Hematopoietic multipotent progenitor cell treated with erythropoietin and hydrocortisone succinate and interleukin-3 and kit ligand, for 15 days (in vitro differentiated cells): ENCODE measurements around the gene NEK11.

Experiments
- DNase-seq: peaks from one replicate; pipeline ENCODE4 v3.0.0-alpha.2; 2015; ENCODE audit warnings: low spot score

The NEK11 gene, protein sequence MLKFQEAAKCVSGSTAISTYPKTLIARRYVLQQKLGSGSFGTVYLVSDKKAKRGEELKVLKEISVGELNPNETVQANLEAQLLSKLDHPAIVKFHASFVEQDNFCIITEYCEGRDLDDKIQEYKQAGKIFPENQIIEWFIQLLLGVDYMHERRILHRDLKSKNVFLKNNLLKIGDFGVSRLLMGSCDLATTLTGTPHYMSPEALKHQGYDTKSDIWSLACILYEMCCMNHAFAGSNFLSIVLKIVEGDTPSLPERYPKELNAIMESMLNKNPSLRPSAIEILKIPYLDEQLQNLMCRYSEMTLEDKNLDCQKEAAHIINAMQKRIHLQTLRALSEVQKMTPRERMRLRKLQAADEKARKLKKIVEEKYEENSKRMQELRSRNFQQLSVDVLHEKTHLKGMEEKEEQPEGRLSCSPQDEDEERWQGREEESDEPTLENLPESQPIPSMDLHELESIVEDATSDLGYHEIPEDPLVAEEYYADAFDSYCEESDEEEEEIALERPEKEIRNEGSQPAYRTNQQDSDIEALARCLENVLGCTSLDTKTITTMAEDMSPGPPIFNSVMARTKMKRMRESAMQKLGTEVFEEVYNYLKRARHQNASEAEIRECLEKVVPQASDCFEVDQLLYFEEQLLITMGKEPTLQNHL

DNA sequence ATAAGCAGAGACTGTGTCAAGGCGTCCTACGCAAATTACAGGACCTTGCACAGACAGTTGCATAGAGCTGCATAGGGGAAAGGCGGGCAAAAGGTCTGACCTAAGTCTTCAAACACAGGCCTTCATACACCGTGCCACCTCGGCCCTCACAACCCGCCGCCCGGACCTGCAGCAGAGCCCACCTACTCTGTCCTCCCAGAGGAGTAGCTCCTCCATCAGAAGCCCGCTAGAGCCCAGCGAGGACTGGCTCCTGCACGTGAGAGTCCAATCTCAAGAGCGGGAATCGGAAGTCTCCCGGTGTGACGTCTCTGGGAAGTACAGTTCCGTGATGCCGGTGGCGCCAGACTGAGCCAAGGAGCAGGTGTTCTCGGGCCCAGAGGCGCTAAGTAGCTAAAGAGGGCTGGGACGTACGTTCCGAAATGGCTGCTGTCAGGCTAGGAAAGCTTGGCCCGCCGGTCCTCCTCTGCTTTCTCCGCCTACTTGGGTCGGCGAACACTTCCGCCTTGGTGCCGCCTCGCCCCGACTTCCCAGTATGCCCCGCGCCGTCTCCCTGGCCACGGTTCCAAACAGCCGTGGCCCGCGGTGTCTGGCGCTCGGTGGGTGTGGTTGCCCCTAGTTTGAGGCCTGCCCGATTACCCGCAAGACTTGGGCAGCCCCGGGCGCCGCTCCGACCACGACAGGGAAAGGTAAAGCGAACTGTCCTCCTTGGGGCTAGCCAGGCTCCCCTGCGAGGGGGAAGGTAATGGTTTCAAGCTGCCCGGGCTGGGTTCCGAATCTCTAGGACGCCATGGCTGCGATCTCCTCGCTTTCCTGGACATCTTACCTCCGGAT is at the start of gene NEK11, which contains the start of gene ASTE1:
TSS of gene NEK11 (plus strand) at position 557 of the 831 bp plus-strand sequence. CDS start 2,832 bp downstream, outside the sequence.
TSS of gene ASTE1 (minus strand) at position 505 of the 831 bp plus-strand sequence. CDS start 1,519 bp downstream, outside the sequence.
- peak; percentile 93 for DNase-seq

DNA sequence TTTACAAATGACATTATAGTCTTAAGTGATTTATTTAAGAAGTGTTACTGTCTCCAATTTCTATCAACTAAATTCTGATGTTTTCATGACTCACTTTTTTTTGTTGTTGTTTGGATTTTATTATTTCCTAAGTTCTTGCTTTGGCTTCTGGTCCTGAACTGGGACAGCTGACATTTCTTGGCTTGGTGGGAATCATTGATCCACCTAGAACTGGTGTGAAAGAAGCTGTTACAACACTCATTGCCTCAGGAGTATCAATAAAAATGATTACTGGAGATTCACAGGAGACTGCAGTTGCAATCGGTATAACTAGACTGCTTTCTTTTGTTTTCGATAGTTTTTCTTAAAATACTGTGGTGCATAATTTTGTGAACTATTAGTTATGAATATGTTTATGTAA is 47.6 kb upstream of the NEK11 start:
- no peak for DNase-seq

DNA sequence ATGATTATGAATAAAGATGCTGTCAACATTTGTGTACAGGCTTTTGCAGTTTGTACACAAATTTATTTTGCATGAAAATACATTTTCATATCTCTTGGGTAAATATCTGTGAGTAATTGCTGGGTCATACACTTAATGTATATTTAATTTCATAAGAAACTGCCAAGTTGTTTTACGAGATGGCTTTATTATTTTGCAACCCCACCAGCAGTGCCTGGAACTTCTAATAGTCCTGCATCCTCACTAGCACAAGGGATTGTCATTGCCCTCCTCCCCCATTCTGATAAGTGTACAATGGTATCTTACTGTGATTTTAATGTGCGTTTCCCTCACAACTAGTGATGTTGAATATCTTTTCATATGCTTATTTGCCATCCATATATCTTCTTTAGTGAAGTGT is 45.2 kb upstream of the NEK11 start:
- DNase-seq: no peak

- DNase-seq: no peak
Measured at GRCh38 chr3:130990282-130990681, 36.4 kb upstream of the NEK11 start.

DNA sequence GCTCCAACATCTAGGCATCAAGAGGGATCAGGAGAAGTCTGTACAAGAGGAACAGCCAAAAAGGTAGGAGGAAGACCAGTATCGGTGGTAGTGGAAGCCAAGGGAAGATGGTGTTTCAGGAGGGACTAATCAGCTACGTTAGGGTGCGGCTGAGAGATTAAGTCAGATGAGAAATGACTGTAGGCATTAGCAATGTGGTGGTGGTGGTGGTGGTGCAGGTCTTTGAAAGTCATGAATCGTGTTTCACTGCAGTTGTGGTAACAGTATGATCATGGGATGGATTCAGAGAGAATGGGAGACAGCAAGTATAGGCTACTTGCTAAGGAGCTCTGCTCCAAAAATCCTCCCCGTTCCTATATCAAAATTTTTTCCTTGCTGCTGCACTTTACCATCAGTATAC is 35.6 kb upstream of the NEK11 start:
- DNase-seq: no peak

DNA sequence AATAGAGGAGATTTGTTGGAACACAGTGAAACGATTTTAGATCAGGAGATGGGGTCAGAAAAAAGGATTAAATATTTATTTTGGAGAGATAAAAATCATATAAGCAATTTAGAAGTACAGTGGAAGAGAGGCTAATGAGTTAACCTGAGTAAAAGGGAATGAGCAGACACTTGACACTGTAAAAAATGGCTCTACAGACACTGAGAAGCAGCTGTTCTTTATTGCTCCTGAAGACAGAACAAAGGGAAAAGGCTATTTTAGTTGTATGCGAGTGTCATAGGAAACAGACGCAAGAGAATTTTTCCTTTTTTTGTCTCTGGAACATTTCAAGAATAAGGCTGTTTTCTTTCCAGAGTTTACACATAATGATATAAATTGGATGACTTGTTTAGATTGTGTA is 34.3 kb upstream of the NEK11 start:
- no peak for DNase-seq

DNA sequence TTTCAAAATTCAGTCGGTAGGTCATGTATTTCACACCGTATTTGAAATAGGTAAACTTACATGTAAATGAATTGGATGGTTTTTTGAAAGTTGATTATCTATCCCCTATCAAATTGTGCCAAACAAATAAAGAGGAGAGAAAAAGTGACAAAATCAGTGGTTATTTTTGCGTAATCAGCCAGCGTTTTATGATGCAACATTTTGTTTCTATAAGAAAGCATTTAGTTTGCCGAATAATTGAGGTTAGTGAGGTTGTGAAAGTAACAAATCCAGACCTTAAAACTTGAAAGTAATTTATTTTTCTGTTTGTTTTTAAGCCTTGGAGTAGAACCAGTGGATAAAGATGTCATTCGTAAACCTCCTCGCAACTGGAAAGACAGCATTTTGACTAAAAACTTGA is 29.4 kb upstream of the NEK11 start:
- DNase-seq: no peak

DNA sequence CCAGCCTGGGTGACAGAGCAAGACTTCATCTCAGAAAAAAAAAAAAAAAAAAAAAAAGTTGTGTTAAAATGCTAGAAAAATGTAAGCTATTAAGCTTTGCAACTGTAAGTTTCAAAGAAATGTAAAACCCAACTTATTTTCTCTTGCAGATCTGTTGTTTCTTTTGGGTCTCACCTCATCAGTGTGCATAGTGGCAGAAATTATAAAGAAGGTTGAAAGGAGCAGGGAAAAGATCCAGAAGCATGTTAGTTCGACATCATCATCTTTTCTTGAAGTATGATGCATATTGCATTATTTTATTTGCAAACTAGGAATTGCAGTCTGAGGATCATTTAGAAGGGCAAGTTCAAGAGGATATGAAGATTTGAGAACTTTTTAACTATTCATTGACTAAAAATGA is 25.6 kb upstream of the NEK11 start:
- no peak for DNase-seq

GRCh38 chr3:131004603-131005002 is 22.1 kb upstream of the NEK11 start:
- no peak for DNase-seq

DNA sequence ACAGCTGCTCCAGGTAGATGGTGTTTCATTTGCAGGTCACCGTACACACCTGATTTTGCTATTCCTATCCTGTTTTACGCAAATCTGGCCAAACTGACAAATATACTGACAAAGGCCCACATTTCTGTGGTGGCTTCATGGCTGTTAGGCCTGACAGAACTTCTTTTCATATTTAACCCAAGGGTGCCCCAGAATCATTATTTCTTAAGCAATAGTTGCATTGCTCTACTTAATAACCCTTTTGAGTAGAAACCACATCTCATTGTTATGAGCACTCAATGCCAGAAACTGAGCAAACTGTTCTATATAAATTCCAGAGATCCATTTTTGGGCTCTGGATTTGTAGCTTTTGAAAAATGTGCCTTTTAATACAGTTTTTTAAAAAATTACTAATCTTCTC is 19.4 kb upstream of the NEK11 start:
- no peak for DNase-seq

GRCh38 chr3:131007782-131008181 is 18.9 kb upstream of the NEK11 start:
- no peak for DNase-seq

DNA sequence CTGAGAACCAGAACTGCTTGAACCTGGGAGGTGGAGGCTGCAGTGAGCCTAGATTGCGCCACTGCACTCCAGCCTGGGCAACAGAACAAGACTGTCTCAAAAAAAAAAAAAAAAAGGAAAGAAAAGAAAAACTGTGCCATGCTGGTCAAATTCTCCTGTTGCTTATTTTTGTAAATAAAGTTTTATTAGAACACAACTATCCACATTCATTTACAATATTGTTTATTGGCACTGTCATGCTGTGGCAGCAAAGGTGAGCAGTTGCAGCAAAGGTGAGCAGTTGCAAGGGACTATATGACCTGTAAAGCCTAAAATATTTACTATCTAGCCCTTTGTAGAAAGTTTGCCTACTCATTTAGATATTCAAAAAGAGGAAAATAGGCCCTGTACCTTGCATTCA is 18.4 kb upstream of the NEK11 start:
- DNase-seq: no peak

DNA sequence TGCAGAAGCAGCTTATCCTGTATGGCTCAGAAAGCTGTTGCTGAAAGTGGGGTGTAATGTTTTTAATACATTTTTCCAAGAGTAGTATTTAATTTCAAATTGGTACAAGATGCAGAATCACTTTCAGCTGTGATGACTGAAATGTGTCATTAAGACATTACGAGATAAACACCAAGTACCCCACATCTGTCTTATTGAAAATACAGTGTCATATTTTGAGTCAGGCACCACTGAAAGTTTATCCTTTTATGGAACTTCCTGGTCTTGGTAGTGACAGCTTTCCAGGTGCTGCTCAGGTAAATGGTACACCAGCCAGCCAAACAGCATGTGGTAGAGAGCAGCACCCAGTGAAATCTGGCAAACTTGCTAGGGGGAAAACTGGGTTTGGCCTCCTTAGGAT is 17.0 kb upstream of the NEK11 start:
- no peak for DNase-seq

DNA sequence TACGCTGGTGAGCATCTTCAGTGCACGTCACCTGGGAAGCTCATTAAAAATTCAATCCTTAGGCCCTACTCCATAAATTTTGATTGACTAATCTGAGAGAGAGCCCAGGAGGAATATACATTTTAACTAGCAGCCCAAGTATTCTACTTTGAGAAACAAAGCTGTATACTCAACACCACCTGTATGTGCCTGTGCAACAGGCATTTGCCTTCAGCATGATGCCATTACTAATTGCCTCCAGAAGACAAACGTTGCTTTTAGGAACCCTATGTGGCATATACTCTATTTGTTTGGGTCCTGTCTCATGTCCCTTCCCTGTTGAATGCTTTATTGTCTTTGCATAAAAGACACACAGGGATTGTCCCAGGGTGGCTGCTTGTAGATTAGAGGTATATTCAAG is 7.7 kb upstream of the NEK11 start:
- DNase-seq: no peak

DNA sequence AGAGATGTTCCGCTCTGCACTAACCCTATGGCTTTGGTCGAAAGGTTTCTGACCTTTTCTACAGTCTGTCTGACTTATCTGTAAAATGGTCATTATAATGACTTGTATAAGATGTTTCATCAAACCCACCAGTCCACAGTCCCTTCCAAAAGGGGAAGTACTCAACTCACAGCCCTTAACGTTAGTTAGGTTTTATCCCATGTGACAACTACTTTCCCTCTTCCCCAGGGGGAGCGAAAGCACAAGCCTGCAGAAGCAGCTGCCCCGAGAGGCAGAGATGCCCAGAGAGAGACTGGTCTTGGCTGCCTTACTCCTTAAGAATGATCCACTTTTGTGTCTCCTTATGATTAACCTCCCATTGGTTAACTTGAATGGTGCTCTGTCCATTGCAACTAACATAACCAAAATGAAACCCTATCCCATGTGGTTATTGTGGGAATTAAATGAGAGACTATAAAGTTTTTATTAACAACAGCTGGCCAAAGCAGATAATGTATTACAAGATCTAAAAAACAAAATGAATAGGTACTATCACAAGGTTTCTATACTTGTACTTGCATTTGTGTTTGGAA is 6.5 kb upstream of the NEK11 start:
- DNase-seq: no peak

- no peak for DNase-seq
Measured at GRCh38 chr3:131025539-131025938, 1.1 kb upstream of the NEK11 start.

GRCh38 chr3:131028844-131029243 is 2.2 kb downstream of the NEK11 start:
- DNase-seq: no peak

DNA sequence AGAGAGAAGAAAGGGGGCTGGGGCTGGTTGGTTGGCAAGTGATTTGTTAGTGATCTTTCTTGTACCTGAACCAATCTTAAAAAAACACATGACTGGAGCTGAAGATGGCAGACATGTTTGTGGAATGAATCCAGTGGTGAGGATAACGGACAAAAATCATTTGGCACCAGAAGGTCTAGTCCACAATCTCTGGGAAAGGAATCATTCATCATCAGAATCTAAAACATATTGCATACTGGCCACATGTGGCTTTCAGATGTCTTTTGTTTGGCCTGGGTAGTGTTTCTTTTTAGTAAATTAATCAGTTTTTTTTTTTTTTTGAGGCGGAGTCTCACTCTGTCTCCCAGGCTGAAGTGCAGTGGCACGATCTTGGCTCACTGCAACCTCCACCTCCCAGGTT is 5.0 kb downstream of the NEK11 start:
- no peak for DNase-seq

- DNase-seq: peak; percentile 64
Measured at GRCh38 chr3:131033480-131034080, 6.9 kb downstream of the NEK11 start.

DNA sequence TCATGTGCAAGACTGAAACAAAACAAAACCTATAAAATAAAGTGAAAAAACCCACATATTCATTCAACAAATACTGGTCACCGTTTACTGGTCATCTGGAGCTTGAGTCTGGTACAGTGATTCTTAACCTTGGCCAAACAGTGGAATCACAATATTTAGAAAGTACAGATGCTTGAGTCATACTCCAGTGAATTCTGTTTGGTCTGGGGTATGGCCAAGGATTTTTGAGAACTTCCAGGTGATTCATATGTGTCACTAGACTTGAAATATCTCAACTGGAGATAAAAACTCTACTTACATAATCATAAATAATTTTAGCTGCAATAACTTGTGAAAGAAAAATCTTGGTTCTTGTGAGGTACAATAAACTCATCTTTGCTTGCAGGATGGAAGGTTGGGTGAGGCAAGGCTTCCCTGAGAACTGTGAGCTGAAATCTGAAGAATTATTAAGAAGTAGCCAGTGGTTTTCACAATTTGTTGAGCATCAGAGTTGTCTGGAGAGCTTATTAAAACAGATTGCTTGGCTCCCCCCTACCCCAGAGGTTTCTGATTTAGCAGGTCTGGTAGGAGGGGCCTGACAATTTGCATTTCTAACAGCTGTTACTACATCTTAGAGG is 9.6 kb downstream of the NEK11 start:
- no peak for DNase-seq

DNA sequence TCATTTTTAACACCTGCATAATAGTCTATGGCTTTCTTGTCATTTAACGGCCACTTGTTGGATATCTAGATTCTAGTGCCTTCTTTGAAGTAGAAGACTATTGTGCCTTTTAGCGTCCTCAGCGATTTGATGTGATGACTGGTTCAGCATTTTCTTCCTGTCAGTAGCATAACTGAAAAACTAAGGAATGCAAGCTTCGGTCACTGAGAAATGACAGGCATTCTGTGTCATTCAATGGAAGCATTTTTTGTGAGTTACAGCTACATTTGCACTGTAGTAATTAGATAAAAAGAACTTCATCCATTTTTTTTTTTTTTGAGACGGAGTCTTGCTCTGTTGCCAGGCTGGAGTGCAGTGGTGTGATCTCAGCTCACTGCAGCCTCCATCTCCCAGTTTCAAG is 10.3 kb downstream of the NEK11 start:
- no peak for DNase-seq
